ENCODE results near the gene RCOR1. TPM values are rescaled to one million over a fixed set of nuclear protein-coding genes. Genes with fewer than 3 reads are reported as not detected.

Gene RCOR1
- total and polyA plus RNA-seq, 2 of the 8 experiments (the other 6 are each of a cell fraction or from before 2014, with no cell fraction given): 12.3 to 26.3 TPM

DNA sequence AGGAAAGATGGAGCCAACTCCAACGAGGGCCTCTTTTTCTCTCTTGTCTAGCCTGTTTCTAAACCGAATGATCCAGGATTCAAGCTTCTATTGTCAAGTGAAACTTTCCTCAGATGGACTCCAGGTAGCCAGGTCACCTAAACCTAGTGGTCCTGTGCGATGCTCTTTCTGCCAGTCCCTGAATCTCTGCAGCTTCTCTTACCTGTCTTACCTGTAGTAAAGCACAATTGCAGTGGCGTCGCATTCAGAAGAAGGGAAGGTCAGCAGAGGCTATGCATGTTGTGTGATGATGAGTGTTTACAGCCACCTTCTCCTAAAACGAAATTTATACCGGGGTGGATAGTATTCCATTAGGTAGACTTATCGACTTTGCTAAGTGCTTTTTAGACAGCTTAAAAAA lies 137.4 kb downstream of the RCOR1 start:
- H3K4ac ChIP-seq (replicated peaks; ENCODE audit: insufficient read length, low read depth, low read length): no peak overlapping the region
- FAIRE-seq (no peak), DNase-seq (ENCODE audit: low read depth in 1 of 2, low spot score in 2 of 2) (no peak)
- H3K56ac ChIP-seq (replicated peaks; ENCODE audit: insufficient read length, low read depth, low read length): no peak overlapping the region
- no peak overlapping the region for H2BK20ac ChIP-seq (ENCODE audit: low read length)
- WGBS, 2 experiments (ENCODE audit: extremely low coverage in 1 of 2, insufficient coverage in 1 of 2, insufficient read length in 1 of 2, insufficient replicate concordance in 2 of 2, low coverage in 1 of 2, low lambda C conversion rate in 2 of 2, missing lambda C conversion rate in 1 of 2): 91% methylated on average over 8 of the region's 8 CpGs; no CpG with 5 or more reads in 1 of the 2 experiments
- no peak overlapping the region for H2BK120ac ChIP-seq (replicated peaks; ENCODE audit: low read depth, low read length)
- no peak overlapping the region for H2BK5ac ChIP-seq (ENCODE audit: low read depth, low read length)
- H3K79me2 ChIP-seq (ENCODE audit: control insufficient read depth in 1 of 2, insufficient read depth in 2 of 2, low read length in 2 of 2): no peaks in the 10 kb centered on the region
- H3K9me3 ChIP-seq (ENCODE audit: insufficient read depth in 2 of 2, low read depth in 1 of 2, low read length in 1 of 2): no peaks in the 10 kb centered on the region
- H3K27ac ChIP-seq (ENCODE audit: low read depth, low read length): no peak overlapping the region
- no peak overlapping the region for H3K4me2 ChIP-seq (ENCODE audit: insufficient read depth in 1 of 2, low read depth in 2 of 2, low read length in 2 of 2)
- H3K9ac ChIP-seq (replicated peaks in 1 of 4; ENCODE audit: extremely low read depth in 1 of 4, low read depth in 3 of 4, low read length in 3 of 4): no peak overlapping the region
- peaks cover 3 to 38% (median 14%) of the 10 kb centered on the region in 4 experiments; a peak in 5 of 8 replicates for H3K36me3 ChIP-seq (ENCODE audit: control insufficient read depth in 2 of 4, insufficient read depth in 4 of 4, low read length in 3 of 4)
- peaks cover 0 to 4% (median 0%) of the 10 kb centered on the region in 4 experiments; a peak in 2 of 7 replicates for H3K4me1 ChIP-seq (replicated peaks in 1 of 4; ENCODE audit: control insufficient read depth in 3 of 4, insufficient read depth in 4 of 4, low read length in 3 of 4)
- H2AK5ac ChIP-seq (ENCODE audit: low read depth, low read length): no peak overlapping the region
- no peak overlapping the region for H2BK12ac ChIP-seq (ENCODE audit: low read depth, low read length)
- no peak overlapping the region for H3K18ac ChIP-seq (ENCODE audit: extremely low read depth, low read length)
- no peaks in the 10 kb centered on the region for H3K79me1 ChIP-seq (ENCODE audit: low read depth, low read length)
- H3K23ac ChIP-seq (ENCODE audit: insufficient read length): no peak overlapping the region
- POLR2A ChIA-PET (ENCODE audit: partially characterized antibody): interaction anchor here (1.2 to 1.3 kb wide), 2 partner anchors 11 to 29 kb away, joined by 3 to 4 read pairs; no protein-coding TSS in a partner anchor
- no peak overlapping the region for H3K14ac ChIP-seq (ENCODE audit: insufficient read length)
- H3K27me3 ChIP-seq (replicated peaks in 1 of 4; ENCODE audit: control insufficient read depth in 3 of 4, extremely low read depth in 1 of 4, insufficient read depth in 3 of 4, low read length in 3 of 4): no peaks in the 10 kb centered on the region
- no peaks in the 10 kb centered on the region for H3K23me2 ChIP-seq (ENCODE audit: low read depth, low read length)
- CTCF ChIA-PET (ENCODE audit: partially characterized antibody): interaction anchor here (0.8 to 3.8 kb wide), 5 partner anchors 12 to 148 kb away, joined by 3 to 19 read pairs (median 3); no protein-coding TSS in a partner anchor
- no peak overlapping the region for H4K5ac ChIP-seq (ENCODE audit: insufficient read length, low read depth, low read length)
- no peak overlapping the region for H3K4me3 ChIP-seq (ENCODE audit: extremely low read depth in 1 of 4, insufficient read depth in 2 of 4, low read depth in 3 of 4, low read length in 4 of 4)
- H4K20me1 ChIP-seq (replicated peaks in 1 of 2; ENCODE audit: control insufficient read depth in 1 of 2, insufficient read depth in 2 of 2, low read length in 2 of 2): no peaks in the 10 kb centered on the region
- H2AFZ ChIP-seq (ENCODE audit: low read length): no peak overlapping the region
- H4K91ac ChIP-seq (replicated peaks; ENCODE audit: insufficient read length, low read length): no peak overlapping the region
- H2BK15ac ChIP-seq (ENCODE audit: low read length): no peak overlapping the region
- no peak overlapping the region for H4K8ac ChIP-seq (ENCODE audit: extremely low read depth, insufficient read depth, low read length)
- TF ChIP-seq JUN (IDR thresholded peaks at IDR 0.05; ENCODE audit: low read depth, low read length): no peak
- no peak for TF ChIP-seq TCF12 (IDR thresholded peaks at IDR 0.05; ENCODE audit: low read depth, low read length)
- no peak for TF ChIP-seq CBX8 (IDR thresholded peaks at IDR 0.05; ENCODE audit: borderline replicate concordance, low read depth, low read length)
- no peak for TF ChIP-seq BRCA1 (IDR thresholded peaks at IDR 0.05; ENCODE audit: low read depth, low read length)
- no peak for TF ChIP-seq RNF2 (IDR thresholded peaks at IDR 0.05; ENCODE audit: borderline replicate concordance, low read depth, low read length, missing control alignments, poor library complexity, severe bottlenecking)
- TF ChIP-seq BCL11A (IDR thresholded peaks at IDR 0.05; ENCODE audit: low read depth in 2 of 2, low read length in 2 of 2): no peak
- no peak for TF ChIP-seq MAFK (IDR thresholded peaks at IDR 0.05; ENCODE audit: low read depth, low read length)
- no peak for TF ChIP-seq EZH2 (IDR thresholded peaks at IDR 0.05; ENCODE audit: low read depth, low read length, severe bottlenecking)
- no peak for TF ChIP-seq TAF1 (IDR thresholded peaks at IDR 0.05; ENCODE audit: low read depth, low read length)
- TF ChIP-seq SAP30 (IDR thresholded peaks at IDR 0.05; ENCODE audit: insufficient read depth, insufficient replicate concordance, low read length): no peak
- no peak for TF ChIP-seq HDAC6 (IDR thresholded peaks at IDR 0.05; ENCODE audit: low read depth, low read length)
- TF ChIP-seq ASH2L (IDR thresholded peaks at IDR 0.05; ENCODE audit: low read length): no peak
- TF ChIP-seq SUZ12 (IDR thresholded peaks at IDR 0.05; ENCODE audit: low read length): no peak
- no peak for TF ChIP-seq SIX5 (IDR thresholded peaks at IDR 0.05; ENCODE audit: low read depth, low read length)
- TF ChIP-seq CREB1 (IDR thresholded peaks at IDR 0.05): no peak
